Measurements from ENCODE around the gene LY6G6F. TPM values are rescaled to one million over a fixed set of nuclear protein-coding genes. Genes with fewer than 3 reads are reported as not detected.

LY6G6F gene
- total and polyA plus RNA-seq, 5 donors: not detected

- DNase-seq (no peak), ATAC-seq (no peak)
- intact Hi-C loops (cut with DNase I): no loop called here
- Histone ChIP-seq H3K27ac (ENCODE audit: low read length) (no peak overlapping the region), H3K4me1 (ENCODE audit: control insufficient read depth, insufficient read depth, low read length) (no peaks in the 10 kb centered on the region), H3K27me3 (ENCODE audit: control insufficient read depth, insufficient read depth) (no peaks in the 10 kb centered on the region), H3K4me3 (ENCODE audit: low read length) (no peak overlapping the region), H3K9me3 (ENCODE audit: control insufficient read depth, low read length) (no peaks in the 10 kb centered on the region)
- WGBS: 94% methylated on average over 12 of the region's 12 CpGs
These were observed 15.0 kb upstream of the LY6G6F start for GRCh38 chr6:31691564-31692108.

- Histone ChIP-seq H3K27ac (ENCODE audit: low read length) (no peak overlapping the region), H3K4me1 (ENCODE audit: control insufficient read depth, insufficient read depth, low read length) (no peaks in the 10 kb centered on the region), H3K4me3 (ENCODE audit: low read length) (no peak overlapping the region), H3K9me3 (ENCODE audit: control insufficient read depth, low read length) (no peaks in the 10 kb centered on the region), H3K27me3 (ENCODE audit: control insufficient read depth, insufficient read depth) (no peaks in the 10 kb centered on the region)
- no peak for ATAC-seq
- 76% methylated on average over 4 of the region's 4 CpGs for WGBS
- intact Hi-C loops (cut with DNase I): no loop called here
- no peak for DNase-seq
These were observed 14.3 kb upstream of the LY6G6F start for GRCh38 chr6:31692353-31692752.

- Histone ChIP-seq H3K27ac (ENCODE audit: low read length) (no peak overlapping the region), H3K9me3 (ENCODE audit: control insufficient read depth, low read length) (no peaks in the 10 kb centered on the region), H3K4me3 (ENCODE audit: low read length) (no peak overlapping the region), H3K4me1 (ENCODE audit: control insufficient read depth, insufficient read depth, low read length) (no peaks in the 10 kb centered on the region), H3K27me3 (ENCODE audit: control insufficient read depth, insufficient read depth) (no peaks in the 10 kb centered on the region)
- ATAC-seq (no peak), DNase-seq (no peak)
- intact Hi-C loops (cut with DNase I): no loop called here
- 85% methylated on average over 9 of the region's 9 CpGs for WGBS
These were observed 13.8 kb upstream of the LY6G6F start for GRCh38 chr6:31692886-31693285.

- Histone ChIP-seq H3K9me3 (ENCODE audit: control insufficient read depth, low read length) (no peaks in the 10 kb centered on the region), H3K4me1 (ENCODE audit: control insufficient read depth, insufficient read depth, low read length) (no peaks in the 10 kb centered on the region), H3K27ac (ENCODE audit: low read length) (no peak overlapping the region), H3K27me3 (ENCODE audit: control insufficient read depth, insufficient read depth) (no peaks in the 10 kb centered on the region), H3K4me3 (ENCODE audit: low read length) (no peak overlapping the region)
- intact Hi-C loops (cut with DNase I): no loop called here
- DNase-seq (no peak), ATAC-seq (no peak)
- 89% methylated on average over 6 of the region's 6 CpGs for WGBS
These were observed 13.1 kb upstream of the LY6G6F start for GRCh38 chr6:31693535-31693934.

- 39% methylated on average over 3 of the region's 3 CpGs for WGBS
- Histone ChIP-seq H3K9me3 (ENCODE audit: control insufficient read depth, low read length) (no peaks in the 10 kb centered on the region), H3K4me1 (ENCODE audit: control insufficient read depth, insufficient read depth, low read length) (peaks cover 7% of the 10 kb centered on the region), H3K27me3 (ENCODE audit: control insufficient read depth, insufficient read depth) (no peaks in the 10 kb centered on the region), H3K27ac (ENCODE audit: low read length) (no peak overlapping the region), H3K4me3 (ENCODE audit: low read length) (no peak overlapping the region)
- ATAC-seq (no peak), DNase-seq (no peak)
- intact Hi-C loops (cut with DNase I): no loop called here
These were observed 9.1 kb upstream of the LY6G6F start for GRCh38 chr6:31697555-31697954.

GRCh38 chr6:31700740-31701401 lies 5.8 kb upstream of the LY6G6F start:
- no peak for ATAC-seq

GRCh38 chr6:31701666-31702404 lies 4.8 kb upstream of the LY6G6F start:
- 17% methylated on average over 7 of the region's 7 CpGs for WGBS
- intact Hi-C loops (cut with DNase I): no loop called here
- no peak for ATAC-seq
- peaks cover 7% of the 10 kb centered on the region for H3K4me1 ChIP-seq (ENCODE audit: control insufficient read depth, insufficient read depth, low read length)
- peak in 1 of 3 donors; percentile 49 for DNase-seq
- peak overlapping the region; percentile 31 for H3K27ac ChIP-seq (ENCODE audit: low read length)
- no peaks in the 10 kb centered on the region for H3K27me3 ChIP-seq (ENCODE audit: control insufficient read depth, insufficient read depth)
- H3K9me3 ChIP-seq (ENCODE audit: control insufficient read depth, low read length): no peaks in the 10 kb centered on the region
- peak overlapping the region; percentile 84 for H3K4me3 ChIP-seq (ENCODE audit: low read length)

More at GRCh38 chr6:31700740-31701401, 5.8 kb upstream of the LY6G6F start:
- no peak overlapping the region for H3K4me3 ChIP-seq (ENCODE audit: low read length)
- H3K27me3 ChIP-seq (ENCODE audit: control insufficient read depth, insufficient read depth): no peaks in the 10 kb centered on the region
- no peak overlapping the region for H3K27ac ChIP-seq (ENCODE audit: low read length)
- H3K9me3 ChIP-seq (ENCODE audit: control insufficient read depth, low read length): no peaks in the 10 kb centered on the region
- no peak for DNase-seq
- WGBS: 85% methylated on average over 5 of the region's 5 CpGs
- intact Hi-C loops (cut with DNase I): no loop called here
- H3K4me1 ChIP-seq (ENCODE audit: control insufficient read depth, insufficient read depth, low read length): peaks cover 7% of the 10 kb centered on the region

- DNase-seq (no peak), ATAC-seq (peak; percentile 8 to 33)
- Histone ChIP-seq H3K27ac (ENCODE audit: low read length) (peak overlapping the region; percentile 98), H3K9me3 (ENCODE audit: control insufficient read depth, low read length) (no peaks in the 10 kb centered on the region), H3K27me3 (ENCODE audit: control insufficient read depth, insufficient read depth) (no peaks in the 10 kb centered on the region), H3K4me1 (ENCODE audit: control insufficient read depth, insufficient read depth, low read length) (peaks cover 7% of the 10 kb centered on the region), H3K4me3 (ENCODE audit: low read length) (peak overlapping the region; percentile 84)
- intact Hi-C loops (cut with DNase I): no loop called here
- 1% methylated on average over 10 of the region's 10 CpGs for WGBS
These were observed 4.3 kb upstream of the LY6G6F start for GRCh38 chr6:31702405-31702818.

- H3K4me3 ChIP-seq (ENCODE audit: low read length): peak within 1 kb of the TSS; percentile 84
- DNase-seq (peak; percentile 99 to 100 (median 100)), ATAC-seq (peak; percentile 98)
- intact Hi-C loops (cut with DNase I): no loop called here
- peaks cover 7% of the 10 kb centered on the region for H3K4me1 ChIP-seq (ENCODE audit: control insufficient read depth, insufficient read depth, low read length)
- no peaks in the 10 kb centered on the region for H3K9me3 ChIP-seq (ENCODE audit: control insufficient read depth, low read length)
- WGBS: 1% methylated on average over 54 of the region's 54 CpGs
- peak within 1 kb of the TSS; percentile 98 for H3K27ac ChIP-seq (ENCODE audit: low read length)
- H3K27me3 ChIP-seq (ENCODE audit: control insufficient read depth, insufficient read depth): no peaks in the 10 kb centered on the region
These were observed 3.6 kb upstream of the LY6G6F start, which contains the start of gene ABHD16A for GRCh38 chr6:31702819-31703716. Gene ABHD16A (minus strand): TSS chr6:31703324. CDS start chr6:31703281, 43 bp downstream.

- intact Hi-C loops (cut with DNase I): no loop called here
- 91% methylated on average over 6 of the region's 6 CpGs for WGBS
- DNase-seq (no peak), ATAC-seq (no peak)
- H3K27me3 ChIP-seq (ENCODE audit: control insufficient read depth, insufficient read depth): no peaks in the 10 kb centered on the region
- H3K27ac ChIP-seq (ENCODE audit: low read length): no peak overlapping the region
- H3K4me1 ChIP-seq (ENCODE audit: control insufficient read depth, insufficient read depth, low read length): peaks cover 7% of the 10 kb centered on the region
- H3K4me3 ChIP-seq (ENCODE audit: low read length): no peak overlapping the region
- no peaks in the 10 kb centered on the region for H3K9me3 ChIP-seq (ENCODE audit: control insufficient read depth, low read length)
These were observed 735 bp upstream of the LY6G6F start for GRCh38 chr6:31705931-31706330.
